Endothelial cell of umbilical vein (primary cell): Measurements from ENCODE around the gene TMEM125.

Source experiments
- CTCF ChIP-seq, 2 donors: IDR thresholded peaks; 1 replicate in 1 of 2; 2 replicates in 1 of 2; pipeline ENCODE4 v1.5.1; 2011; ENCODE audit warnings: low read length in 2 of 2, mild to moderate bottlenecking in 2 of 2, moderate library complexity in 2 of 2, control low read depth in 1 of 2, inconsistent platforms in 1 of 2, low read depth in 1 of 2; ENCODE audit not compliant: insufficient read depth in 1 of 2; ENCODE audit errors: extremely low read depth in 1 of 2
- EZH2 ChIP-seq: IDR thresholded peaks from 2 replicates; pipeline ENCODE4 v1.6.1; 2012; ENCODE audit warnings: borderline replicate concordance, low read depth, mild to moderate bottlenecking, moderate library complexity, low read length, inconsistent platforms; ENCODE audit not compliant: severe bottlenecking
- FOS ChIP-seq: IDR thresholded peaks from 2 replicates; pipeline ENCODE4 v1.6.1; 2011; ENCODE audit warnings: mild to moderate bottlenecking, low read length, moderate library complexity, borderline replicate concordance; ENCODE audit not compliant: insufficient read depth
- JUN ChIP-seq: IDR thresholded peaks from 2 replicates; pipeline ENCODE4 v1.6.1; 2011; ENCODE audit warnings: borderline replicate concordance, low read depth; ENCODE audit not compliant: insufficient read length, insufficient read depth
- POLR2A ChIP-seq: IDR thresholded peaks from 2 replicates; pipeline ENCODE4 v1.6.1; 2012; ENCODE audit warnings: low read depth, mild to moderate bottlenecking, control low read depth, low read length
- POLR2AphosphoS5 ChIP-seq: IDR thresholded peaks from 2 replicates; pipeline ENCODE4 v1.6.1; 2012; ENCODE audit warnings: low read depth, mild to moderate bottlenecking, control low read depth, low read length, moderate library complexity; ENCODE audit not compliant: insufficient read depth

GRCh38 chr1:43307458-43308158, 37.8 kb downstream of the TMEM125 start:
- TF ChIP-seq CTCF (IDR thresholded peaks at IDR 0.05; ENCODE audit: extremely low read depth in 1 of 2, insufficient read depth in 1 of 2, low read depth in 1 of 2, low read length in 2 of 2) (no peak), JUN (no peak), EZH2 (no peak), POLR2A (no peak), POLR2AphosphoS5 (no peak), FOS (no peak)
